Activated T-cell treated with anti-CD3 and anti-CD28 coated beads, Interleukin-2, amount 50 U/mL, for 48 hours (primary cell): ENCODE data around the gene LY9.
A peak's percentile ranks its signal among the peaks of the same experiment; 100 is the strongest.

Experiments used
- DNase-seq, 2 experiments: peaks; one replicate each; pipeline ENCODE4 v3.0.0-alpha.2; 2020

LY9 gene

DNA sequence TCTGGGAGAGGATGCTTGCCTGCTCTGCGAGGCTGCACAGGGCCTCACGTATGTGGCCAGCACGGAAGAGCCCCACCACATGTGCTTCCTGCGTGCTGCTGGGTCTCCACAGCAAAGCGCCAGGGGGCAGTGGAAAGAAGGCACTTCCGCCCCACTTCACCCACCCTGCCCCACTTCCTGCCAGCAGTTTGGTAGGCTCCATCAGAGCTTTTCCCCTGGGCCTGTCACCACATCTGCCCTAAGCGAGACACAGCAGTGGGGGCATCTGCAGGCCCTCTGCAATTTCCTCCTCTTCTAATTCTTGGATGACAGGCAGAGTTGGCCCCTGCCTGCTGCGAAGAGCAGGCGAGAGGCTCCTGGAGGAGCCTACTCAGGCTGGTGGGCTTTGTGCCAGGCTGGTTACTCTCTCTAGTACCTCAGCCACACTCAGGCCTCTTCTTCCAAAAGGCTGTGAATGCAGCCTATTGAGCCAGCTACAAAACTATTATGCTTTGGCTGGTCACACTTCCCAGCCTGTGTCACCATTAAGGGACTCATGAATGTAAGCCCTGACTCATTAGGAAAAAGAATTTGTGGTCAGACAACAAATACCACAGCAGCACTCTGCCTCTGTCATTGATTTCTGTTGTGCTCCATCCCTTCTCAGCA, 41.7 kb downstream of the LY9 start:
- peak; percentile 81 to 82 for DNase-seq

DNA sequence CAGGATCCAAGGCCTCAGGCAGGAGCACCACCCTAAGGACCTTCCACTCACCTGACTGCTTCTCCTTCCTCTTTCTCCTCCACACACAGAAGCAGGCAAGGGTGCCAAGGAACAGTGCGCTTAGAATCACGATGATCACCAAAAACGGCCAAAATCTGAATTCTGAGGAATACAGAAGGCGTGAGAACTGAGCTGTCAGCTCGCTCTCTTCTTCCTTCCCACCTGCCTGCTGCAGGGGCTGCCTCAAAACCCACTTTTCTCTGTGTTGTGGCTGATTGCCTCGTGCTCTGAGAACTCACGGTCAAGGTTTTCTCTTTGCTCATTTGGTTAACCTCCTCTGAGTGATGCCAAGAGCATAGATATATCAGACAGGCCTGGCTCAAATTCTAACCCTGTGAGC, 42.9 kb downstream of the LY9 start:
- DNase-seq, result peak; percentile 43 to 50

DNA sequence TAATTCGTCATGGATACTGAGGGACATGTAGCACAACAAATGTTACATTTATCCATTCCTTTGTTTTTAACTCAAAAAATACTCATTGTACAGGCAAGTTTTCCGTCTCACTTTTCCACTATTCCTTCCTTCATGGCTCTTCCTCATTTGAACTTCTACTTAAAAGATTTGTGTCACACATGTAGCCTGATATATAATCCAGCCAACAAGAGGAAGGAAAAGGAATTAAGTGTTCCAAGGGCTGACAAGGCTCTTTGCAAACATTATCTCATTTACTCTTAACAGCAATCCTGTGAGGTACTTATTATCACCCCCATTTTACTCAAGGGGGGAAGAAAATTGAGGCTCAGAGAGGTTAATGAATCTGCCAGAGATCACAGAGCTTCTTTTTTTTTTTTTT, 43.8 kb downstream of the LY9 start:
- no peak for DNase-seq

DNA sequence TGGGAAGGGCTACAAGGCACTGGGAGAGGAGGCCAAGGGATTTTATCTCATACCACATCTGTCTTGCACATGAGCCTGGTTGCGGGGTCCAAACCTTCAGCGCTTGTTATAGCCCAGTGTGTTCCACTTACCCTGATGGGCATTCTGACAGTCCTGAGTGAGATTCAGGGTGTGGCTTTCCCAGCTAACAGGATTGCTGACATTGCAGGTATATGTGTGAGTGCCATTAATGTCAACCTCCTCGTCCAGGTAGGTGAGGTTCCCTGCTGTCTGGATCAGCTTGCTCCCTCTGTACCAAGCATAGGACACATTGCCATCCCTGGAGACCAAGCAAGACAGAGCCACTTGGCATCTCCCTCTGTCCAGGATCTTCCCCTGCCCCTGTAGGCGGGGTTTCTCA, 45.1 kb downstream of the LY9 start:
- DNase-seq, result no peak

DNA sequence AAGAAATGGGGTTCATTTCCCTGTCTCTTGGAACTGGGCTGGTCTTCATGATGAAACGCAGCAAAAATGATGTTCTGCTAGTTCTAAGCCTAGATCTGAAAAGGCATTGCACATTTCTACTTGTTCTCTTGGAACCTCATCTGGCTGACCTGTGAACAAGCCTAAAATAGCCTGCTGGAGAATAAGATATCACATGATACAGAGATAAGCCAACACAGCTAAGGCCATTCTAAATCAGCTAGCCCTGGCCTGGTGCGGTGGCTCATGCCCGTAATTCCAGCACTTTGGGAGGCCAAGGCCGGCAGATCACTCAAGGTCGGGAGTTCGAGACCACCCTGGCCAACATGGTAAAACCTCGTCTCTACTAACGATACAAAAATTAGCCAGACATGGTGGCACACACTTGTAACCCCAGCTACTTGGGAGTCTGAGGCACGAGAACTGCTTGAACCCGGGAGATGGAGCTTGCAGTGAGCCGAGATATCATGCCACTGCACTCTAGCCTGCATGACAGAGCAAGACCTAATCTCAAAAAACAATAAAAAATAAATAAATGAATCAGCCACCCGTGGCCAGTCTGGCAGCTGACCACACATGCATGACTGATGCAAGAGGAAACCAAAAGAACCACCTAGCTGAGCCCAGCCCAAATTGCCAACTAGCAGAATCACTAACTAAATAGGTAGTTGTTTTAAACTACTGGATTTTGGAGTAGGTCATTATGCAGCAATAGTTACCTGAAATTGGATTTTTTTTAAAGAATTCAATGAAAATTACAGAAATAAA, 48.7 kb downstream of the LY9 start:
- no peak for DNase-seq

DNA sequence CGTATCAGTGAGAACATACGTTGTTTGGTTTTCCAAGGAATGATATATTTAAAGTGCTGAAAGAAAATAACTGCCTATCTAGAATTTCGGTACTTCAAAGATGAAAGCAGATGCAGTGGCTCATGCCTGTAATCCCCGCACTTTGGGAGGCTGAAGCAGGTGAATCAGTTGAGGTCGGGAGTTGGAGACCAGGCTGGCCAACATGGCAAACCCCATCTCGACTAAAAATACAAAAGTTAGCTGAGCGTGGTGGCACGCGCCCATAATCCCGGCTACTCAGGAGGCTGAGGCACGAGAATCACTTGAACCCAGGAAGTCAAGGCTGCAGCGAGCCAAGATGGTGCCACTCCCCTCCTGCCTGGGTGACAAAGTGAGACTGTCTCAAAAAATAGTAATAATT, 50.3 kb downstream of the LY9 start:
- no peak for DNase-seq

DNA sequence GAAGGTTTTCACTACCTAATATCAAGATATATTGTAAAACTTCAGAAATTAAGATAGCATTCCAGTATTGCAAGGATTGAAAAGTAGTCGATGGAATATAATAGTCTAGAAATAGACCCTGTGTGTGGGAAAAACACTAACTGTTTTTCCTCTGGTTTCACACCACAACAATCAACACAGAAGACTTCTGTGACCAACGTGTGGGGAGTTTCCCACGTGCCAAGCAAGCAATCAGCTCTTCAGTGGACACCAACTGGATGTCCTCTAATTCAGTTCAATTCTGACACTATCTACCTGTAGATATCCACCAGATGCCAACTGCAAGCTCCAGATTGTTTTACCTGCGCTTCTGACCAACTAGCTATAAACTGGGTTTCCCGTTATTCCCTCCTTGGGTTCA, 54.6 kb downstream of the LY9 start:
- no peak for DNase-seq

DNA sequence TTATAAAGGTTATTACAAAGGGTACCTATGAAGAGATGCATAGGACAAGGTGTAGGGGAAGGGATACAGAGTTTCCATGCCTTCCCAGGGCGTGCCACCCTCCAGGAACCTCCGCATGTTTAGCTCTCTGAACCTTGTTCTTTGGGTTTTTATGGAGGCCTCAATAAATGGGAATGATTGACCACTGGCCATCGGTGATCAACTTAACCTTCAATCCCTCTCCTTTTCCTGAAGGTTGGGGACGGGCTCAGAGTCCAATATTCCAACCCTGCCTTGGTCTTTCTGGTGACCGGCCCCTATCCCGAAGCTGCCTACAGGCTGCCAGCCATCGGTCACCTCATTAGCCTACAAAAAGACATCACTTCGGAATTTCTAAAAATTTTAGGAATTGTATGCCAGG, 55.0 kb downstream of the LY9 start:
- DNase-seq, result no peak

DNA sequence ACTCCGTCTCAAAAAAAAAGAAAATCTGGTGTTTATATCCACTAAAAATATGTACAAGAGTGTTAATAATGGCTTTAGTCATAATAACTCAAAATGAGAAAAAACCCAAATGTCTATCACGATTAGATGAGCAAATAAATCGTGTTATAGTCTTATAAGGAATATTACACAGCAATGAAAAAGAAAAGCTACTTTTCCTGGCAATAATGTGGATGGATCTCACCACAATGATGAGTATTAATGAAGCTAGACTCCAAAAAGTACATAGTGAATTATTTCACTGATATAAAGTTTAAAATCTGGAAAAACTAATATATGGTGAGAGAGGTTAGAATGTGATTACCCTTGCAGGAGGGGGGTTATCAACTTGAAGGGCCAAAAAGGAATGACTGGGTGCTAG, 57.0 kb downstream of the LY9 start:
- no peak for DNase-seq

DNA sequence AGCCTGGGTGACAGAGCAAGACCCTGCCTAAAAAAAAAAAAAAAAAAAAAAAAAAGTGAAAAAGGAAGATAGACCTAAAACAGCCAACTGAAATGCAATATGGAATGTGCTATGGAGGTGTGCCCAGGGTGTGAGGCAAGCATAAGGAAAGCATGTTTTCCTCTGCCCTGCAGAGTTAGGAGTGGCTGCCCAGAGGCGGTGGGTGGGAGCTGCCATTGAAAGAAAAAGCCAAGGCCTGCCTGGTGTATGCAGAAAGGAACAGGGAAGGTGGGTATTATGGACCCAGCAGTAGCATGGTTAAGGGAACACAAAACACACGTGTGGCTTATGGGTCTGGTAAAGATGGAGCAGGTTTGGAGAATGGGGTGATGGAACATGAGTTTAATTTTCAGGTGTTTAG, 57.8 kb downstream of the LY9 start:
- no peak for DNase-seq

DNA sequence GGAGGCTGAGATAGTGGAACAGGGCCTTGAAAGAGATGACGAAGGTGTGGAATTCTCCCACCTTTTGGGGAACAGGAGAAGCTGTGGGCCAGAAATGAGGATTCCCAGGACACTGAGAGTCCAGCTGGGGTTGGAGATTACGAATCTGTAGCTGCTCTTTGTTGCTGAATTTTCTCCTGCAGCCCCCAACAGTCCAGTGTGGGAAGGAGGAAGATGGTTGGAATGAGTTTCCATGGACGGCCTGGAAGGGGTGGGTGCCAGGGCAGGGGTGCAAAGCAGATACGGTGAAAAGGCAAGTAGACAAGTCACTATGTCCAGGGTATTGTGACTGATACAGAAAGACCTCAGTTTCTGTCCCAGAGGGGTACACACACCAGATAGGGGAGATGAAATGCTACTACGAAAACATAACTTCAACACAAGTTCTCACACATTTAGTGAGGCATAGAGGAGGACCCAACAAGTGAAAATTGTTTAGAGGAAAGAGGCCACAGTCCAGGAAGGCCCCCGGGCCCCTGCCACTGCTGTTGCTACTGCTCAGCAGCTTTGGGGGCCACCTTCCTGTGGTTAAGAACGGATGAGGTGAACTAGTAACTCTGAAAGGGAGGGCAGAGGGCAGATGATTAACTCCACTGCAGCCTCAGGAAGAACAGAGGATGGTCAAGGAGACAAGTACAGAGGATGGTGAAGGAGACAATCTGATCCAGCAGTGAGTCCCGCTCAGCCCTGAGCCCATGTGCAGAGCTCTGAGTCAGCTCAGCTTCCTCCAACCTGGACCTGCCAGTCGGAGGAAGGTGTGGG, 59.4 kb downstream of the LY9 start:
- DNase-seq, result no peak

DNA sequence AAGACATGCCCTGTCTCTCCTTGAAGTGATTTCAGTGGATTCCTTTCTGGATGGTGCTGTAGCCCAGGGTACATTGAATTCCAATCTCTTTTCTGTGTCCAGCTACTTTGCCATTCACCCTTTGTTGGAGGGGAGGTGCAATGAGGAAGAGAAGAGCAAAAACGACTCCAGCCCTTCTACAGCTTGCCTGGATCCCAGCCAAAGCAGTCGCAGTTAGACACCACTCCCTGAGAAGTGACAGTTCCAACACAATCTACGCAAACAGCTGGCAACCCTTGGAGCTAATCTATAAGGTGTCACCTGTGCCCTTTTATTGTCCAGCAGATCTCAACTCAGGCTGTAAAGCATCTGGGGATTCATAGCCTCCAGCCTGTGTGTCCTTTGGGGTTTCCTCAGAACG, 62.1 kb downstream of the LY9 start:
- no peak for DNase-seq

DNA sequence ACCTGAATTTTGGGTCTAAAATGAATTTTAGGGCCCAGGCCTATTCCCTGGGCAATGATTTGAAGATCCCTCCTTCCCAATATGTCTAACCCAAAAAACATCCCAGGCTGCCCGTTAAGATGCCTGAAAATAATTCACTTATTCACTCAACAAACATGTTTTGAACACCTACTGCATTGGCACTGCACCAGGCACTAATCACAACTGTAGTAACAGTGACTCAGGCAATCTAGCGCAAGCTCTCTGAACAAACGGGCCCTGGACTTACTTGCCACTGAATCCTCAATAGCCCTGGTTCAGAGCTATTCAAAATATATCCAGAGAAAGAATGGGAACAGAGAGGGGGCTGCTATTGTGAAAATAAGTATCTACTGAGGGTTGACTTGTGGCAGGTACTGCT, 62.5 kb downstream of the LY9 start:
- no peak for DNase-seq

DNA sequence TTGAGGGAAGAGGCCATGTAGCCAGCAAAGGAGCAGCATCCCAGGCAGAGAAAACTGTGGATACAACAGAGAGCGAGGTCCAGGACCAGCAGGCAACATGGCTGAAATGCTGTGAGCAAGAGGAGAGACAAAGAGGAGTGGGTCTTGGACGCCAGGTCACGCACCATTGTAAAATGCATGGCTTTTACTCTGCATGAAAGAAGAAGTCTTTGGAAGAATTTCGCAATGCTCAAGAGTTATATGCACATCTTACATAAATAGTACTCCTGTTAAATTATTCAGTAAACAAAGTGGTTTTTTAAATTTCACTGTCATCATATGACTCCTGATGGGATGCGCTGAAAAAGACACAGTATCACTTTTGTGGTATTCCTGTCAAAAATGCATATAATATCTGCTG, 63.2 kb downstream of the LY9 start:
- no peak for DNase-seq

DNA sequence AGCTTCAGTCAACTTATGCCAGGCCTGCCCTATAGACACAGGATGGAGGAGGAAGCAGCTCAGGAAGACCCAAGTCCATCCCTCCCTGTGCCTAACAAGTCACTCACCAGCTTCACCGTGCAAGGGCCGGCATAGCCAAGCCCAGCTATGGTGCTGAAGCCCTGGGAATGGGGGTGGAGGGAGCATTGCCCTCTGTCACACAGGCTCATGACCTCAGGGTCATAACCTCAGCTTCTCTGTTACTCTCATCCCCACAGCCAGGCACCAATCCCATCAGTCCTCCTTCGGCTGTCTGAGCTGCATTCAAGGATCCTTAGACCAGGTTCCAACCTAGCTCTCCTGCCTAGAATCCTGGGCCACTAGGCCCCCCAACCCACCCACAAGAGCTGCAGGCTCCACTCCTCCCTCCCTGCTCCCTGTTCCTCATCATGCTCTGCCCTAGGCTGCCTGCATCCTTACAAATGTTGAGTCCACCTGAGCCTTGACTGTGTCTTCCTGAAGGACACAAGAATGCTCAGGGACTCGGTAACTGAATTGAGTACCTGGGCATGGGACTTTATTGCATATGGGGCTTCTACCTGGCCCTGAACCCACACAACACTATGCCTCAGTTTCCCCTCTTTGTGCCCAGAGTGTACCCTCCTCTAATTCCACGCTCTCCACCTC, 65.0 kb downstream of the LY9 start:
- no peak for DNase-seq

DNA sequence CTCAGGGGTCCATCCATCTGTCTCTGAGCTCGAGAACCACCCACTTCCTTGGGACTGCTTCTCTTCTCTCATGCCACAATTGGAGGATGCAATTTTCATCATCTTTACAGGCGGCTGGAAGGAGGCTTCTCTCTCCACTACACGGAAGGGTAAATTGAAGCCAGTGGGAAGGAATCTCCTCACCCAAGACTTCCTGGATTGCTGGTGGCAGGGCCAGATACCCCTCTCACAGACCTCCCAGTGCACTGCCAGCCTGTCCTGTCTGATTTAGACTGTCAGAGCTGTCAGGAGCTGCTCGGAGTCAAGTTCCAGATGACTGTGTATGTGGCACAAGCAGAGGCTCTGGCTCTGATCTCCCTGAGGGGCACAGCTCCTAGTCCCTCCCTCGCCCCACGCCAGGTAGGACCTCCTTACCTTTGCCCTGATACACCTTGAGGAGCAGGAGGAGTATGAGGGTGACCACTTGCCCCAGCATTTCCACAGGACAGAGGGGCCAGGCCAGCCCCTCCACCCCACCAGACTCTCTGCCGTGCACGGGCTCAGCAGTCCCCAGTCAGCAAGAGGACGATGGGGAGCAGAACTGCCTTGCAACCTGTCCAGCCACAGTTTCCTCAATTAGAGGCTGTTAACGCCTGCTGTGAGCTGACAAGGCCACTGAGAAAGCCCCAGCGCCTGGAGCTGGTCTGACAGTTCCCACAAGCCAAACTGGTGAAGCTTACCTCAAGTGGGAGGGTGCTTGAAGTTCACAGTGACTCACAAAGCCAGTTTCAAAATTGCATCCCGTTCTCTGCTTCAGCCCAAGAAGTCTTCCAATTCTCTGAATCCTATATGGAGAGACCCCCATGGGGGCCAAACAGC, 66.5 kb downstream of the LY9 start, which contains the start of gene CD244:
Gene CD244 (minus strand): TSS at position 685 of the 858 bp plus-strand sequence. CDS start 210 bp downstream, at position 475.
- DNase-seq, result peak; percentile 70 to 75

DNA sequence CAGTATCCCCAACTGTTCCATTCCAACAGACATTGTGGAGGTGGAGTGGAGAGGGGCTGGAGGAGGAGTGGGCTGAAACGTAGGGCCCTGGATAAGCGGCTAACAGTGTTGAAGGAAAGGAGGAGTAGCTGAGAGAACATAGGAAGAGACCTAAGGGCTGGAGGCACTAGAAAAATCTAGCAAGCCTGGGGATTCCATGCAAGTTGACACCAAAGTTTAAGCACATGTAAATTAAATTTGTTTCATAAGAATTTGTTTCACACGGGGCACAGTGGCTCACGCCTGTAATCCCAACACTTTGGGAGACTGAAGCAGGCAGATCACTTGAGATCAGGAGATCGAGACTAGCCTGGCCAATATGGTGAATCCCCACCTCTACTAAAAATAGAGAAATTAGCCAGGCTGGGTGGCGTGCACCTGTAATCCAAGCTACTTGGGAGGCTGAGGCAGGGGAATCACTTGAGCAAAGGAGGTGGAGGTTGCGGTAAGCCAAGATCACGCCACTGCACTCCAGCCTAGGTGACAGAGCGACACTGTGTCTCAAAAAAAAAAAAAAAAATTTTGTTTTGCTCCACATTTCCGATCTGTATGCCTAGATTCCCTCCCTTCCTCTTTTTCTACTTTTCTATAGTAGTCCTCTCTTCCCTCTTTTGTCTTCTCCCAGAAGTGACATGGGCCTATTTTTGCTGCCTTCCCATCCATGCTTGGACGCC, 67.2 kb downstream of the LY9 start:
- no peak for DNase-seq

DNA sequence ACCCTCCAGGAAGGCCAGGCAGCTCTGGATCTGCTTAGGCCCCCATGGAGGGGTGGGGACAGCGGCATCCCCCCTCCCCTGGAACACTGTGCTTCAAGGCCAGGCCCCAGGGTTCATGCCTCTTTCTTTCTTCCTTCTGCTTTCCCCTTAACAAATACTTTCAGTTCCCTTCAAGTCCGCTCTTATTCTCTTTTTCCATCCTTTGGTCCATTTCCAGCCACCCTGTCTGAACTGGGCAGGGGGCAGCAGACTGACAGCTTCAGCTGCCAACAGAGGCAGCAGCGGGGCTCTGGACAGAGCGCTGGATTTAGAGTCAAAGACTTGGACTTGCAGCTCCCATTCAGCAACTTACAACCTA, 67.8 kb downstream of the LY9 start:
- no peak for DNase-seq

DNA sequence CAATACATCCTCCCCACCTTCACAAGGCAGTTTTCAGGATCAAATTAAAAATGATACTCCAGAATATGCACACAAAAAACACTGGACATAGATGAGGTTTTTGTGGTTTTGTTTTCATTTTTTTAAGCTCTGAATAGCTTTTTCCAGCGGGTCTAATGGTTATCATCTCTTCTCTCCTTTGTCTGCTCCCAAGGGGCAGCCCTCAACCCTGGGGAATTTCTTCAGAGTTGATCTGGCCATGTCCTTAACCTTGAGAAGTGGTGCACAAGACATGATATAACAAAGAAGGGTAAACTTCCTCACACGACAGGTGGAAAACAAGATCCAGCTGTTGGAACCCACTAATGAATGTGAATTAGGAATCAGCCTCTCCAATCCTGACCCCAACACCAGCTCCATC, 68.2 kb downstream of the LY9 start:
- DNase-seq, result no peak

DNA sequence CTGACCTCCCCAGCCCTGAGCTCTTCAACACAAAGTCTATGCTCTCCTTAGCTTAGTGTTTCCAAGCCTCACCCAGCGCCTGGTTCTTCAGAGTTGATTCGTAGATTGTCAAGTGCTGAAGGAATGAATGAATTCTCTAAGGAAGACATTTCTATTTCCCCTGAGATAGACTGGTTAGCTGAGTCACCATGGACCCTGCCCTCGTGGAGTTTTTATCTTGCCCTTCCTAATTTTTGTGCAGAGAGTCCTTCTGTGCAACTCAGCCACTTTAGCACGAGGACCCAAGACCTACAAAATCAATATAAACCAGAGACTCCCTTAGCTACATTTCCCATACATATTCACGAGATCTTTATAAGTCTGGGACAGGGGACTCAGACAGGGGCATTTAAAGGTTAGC, 69.4 kb downstream of the LY9 start:
- no peak for DNase-seq

DNA sequence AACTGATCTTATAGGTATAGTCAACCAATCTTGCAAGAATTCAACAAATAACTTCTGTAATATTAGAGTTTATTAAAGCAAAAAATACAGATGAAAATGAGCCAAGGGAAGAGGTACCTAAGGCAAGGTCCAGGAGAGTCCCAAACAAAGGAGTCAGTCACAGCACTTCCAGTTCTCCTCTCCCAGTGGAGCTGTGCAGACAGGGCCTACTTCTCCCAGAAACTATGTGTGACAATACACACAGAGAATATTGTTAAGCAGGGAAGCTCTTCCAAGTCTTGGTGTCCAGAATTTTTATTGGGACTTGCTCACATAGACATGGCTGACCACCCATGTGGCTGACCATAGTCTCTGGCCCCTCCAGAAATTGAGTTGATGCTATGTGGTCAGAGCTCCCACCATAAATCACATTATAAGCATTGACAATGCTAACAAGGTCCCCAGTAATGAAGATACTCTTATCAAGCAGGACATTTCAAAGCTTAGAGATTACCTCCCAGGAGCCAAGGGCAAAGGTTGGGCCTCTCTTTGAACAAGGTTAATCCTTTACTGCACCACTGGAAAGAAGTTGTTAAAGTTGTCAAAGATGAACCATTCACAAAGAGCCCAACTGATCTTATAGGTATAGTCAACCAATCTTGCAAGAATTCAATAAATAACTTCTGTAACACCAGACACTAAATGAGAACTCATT, 70.2 kb downstream of the LY9 start:
- DNase-seq, result no peak
